HEK293T (cell line): Measurements from ENCODE around the gene SLC9A9.

Source experiments
- BHLHE40 ChIP-seq: fragments of 450-650 bp; IDR thresholded peaks from 2 replicates; pipeline ENCODE4 v1.6.1; 2016; ENCODE audit warnings: mild to moderate bottlenecking, moderate library complexity, borderline replicate concordance
- ELF4 ChIP-seq: fragments of 450-650 bp; IDR thresholded peaks from 2 replicates; pipeline ENCODE4 v1.6.1; 2017; ENCODE audit warnings: antibody characterized with exemption
- FOXK2 ChIP-seq: fragments of 450-650 bp; IDR thresholded peaks from 2 replicates; pipeline ENCODE4 v1.6.1; 2016; ENCODE audit warnings: mild to moderate bottlenecking
- FOXM1 ChIP-seq: fragments of 450-650 bp; IDR thresholded peaks from 2 replicates; pipeline ENCODE4 v1.6.1; 2017; ENCODE audit warnings: mild to moderate bottlenecking, borderline replicate concordance
- LEF1 ChIP-seq: fragments of 450-650 bp; IDR thresholded peaks from 2 replicates; pipeline ENCODE4 v1.6.1; 2017; ENCODE audit warnings: mild to moderate bottlenecking, borderline replicate concordance
- NFRKB ChIP-seq: fragments of 450-650 bp; IDR thresholded peaks from 2 replicates; pipeline ENCODE4 v1.6.1; 2016; ENCODE audit warnings: mild to moderate bottlenecking, moderate library complexity
- SP1 ChIP-seq: fragments of 450-650 bp; IDR thresholded peaks from 2 replicates; pipeline ENCODE4 v1.6.1; 2017
- TARDBP ChIP-seq: fragments of 450-650 bp; IDR thresholded peaks from 2 replicates; pipeline ENCODE4 v1.6.1; 2016
- ZNF384 ChIP-seq: fragments of 450-650 bp; IDR thresholded peaks from 2 replicates; pipeline ENCODE4 v1.6.1; 2016
- TF ChIP-seq, protein P1 (sequence below): fragments of 450-650 bp; IDR thresholded peaks from 2 replicates; pipeline ENCODE4 v1.6.1; 2016

DNA sequence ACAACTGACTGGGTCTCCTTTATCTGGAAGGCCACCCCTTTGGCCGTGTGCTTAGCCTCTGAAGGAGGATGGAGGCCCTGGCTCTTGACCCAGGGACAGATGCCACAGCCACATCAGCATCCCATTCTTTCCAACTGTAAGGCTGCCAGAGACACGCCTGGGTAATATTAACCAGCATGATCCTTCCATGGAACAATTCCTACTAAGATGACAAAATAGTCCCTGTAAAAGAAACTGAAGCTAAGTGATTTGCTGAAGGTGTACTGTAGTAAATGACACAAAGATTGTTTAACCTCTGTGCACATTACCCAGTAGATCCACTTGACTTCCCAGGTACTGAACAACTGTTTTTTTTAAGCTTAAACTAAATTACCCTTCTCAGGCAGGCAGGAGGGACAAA lies 352.7 kb downstream of the SLC9A9 start:
- TF ChIP-seq, protein P1, sequence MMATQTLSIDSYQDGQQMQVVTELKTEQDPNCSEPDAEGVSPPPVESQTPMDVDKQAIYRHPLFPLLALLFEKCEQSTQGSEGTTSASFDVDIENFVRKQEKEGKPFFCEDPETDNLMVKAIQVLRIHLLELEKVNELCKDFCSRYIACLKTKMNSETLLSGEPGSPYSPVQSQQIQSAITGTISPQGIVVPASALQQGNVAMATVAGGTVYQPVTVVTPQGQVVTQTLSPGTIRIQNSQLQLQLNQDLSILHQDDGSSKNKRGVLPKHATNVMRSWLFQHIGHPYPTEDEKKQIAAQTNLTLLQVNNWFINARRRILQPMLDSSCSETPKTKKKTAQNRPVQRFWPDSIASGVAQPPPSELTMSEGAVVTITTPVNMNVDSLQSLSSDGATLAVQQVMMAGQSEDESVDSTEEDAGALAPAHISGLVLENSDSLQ: no peak
- TF ChIP-seq FOXM1: no peak
- TF ChIP-seq LEF1: no peak
- TF ChIP-seq BHLHE40: no peak
- TF ChIP-seq ELF4: no peak
- no peak for TF ChIP-seq SP1
- TF ChIP-seq TARDBP: no peak
- no peak for TF ChIP-seq FOXK2
- no peak for TF ChIP-seq ZNF384
- no peak for TF ChIP-seq NFRKB
